Measurements from ENCODE around the gene ARHGAP24. TPM values are rescaled to one million over a fixed set of nuclear protein-coding genes. Genes with fewer than 3 reads are reported as not detected.

ARHGAP24 gene
- total and polyA plus RNA-seq, 8 donors = 10.5 to 34.7 (median 17.1) TPM

DNA sequence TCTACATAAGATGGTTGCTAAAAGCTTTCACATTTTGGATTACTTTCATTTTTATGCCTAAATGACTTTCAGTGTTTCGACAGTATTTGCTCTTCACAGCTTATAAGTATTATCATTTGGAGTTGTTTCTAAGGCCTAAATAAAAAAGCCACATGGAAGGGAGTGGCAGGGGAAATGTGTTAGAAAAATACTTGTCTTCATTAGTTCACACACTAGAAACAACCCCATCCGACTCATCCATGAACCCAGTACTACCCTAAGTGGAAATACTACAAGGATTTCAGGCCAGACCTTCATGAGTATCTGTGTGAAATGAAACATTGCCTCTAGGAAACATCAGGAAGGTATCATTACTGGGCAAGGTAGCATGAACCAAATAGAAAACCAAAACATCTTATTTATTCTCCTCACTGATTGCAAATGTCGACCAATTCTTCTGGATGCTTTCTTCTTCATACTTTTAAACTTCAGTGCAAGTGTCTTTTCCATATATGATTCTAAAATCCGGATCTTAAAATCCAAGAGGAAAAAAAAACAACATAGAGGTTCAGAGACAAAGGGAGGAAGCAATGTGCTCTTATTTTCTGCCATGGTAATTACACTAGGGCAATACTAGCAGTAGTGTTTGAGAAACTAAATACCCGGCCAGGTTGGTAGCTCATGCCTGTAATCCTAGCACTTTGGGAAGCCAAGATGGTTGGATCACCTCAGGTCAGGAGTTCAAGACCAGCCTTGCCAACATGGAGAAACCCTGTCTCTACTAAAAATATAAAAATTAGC, 349.4 kb downstream of the ARHGAP24 start:
- Histone ChIP-seq H3K4me1 (peaks cover 10 to 21% (median 19%) of the 10 kb centered on the region in 3 donors), H3K27ac (no peak overlapping the region), H3K36me3 (no peaks in the 10 kb centered on the region), H3K9me3 (no peaks in the 10 kb centered on the region), H3K27me3 (no peaks in the 10 kb centered on the region), H3K4me3 (no peak overlapping the region)
- ATAC-seq (no peak), FAIRE-seq (no peak), DNase-seq (no peak)
- 83 to 89% methylated on average over 5 of the region's 5 CpGs for WGBS, 2 donors
- intact Hi-C loops (cut with DNase I) = no loop called here
- TF ChIP-seq, protein P1, sequence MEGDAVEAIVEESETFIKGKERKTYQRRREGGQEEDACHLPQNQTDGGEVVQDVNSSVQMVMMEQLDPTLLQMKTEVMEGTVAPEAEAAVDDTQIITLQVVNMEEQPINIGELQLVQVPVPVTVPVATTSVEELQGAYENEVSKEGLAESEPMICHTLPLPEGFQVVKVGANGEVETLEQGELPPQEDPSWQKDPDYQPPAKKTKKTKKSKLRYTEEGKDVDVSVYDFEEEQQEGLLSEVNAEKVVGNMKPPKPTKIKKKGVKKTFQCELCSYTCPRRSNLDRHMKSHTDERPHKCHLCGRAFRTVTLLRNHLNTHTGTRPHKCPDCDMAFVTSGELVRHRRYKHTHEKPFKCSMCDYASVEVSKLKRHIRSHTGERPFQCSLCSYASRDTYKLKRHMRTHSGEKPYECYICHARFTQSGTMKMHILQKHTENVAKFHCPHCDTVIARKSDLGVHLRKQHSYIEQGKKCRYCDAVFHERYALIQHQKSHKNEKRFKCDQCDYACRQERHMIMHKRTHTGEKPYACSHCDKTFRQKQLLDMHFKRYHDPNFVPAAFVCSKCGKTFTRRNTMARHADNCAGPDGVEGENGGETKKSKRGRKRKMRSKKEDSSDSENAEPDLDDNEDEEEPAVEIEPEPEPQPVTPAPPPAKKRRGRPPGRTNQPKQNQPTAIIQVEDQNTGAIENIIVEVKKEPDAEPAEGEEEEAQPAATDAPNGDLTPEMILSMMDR (IDR thresholded peaks at IDR 0.05) = no peak

DNA sequence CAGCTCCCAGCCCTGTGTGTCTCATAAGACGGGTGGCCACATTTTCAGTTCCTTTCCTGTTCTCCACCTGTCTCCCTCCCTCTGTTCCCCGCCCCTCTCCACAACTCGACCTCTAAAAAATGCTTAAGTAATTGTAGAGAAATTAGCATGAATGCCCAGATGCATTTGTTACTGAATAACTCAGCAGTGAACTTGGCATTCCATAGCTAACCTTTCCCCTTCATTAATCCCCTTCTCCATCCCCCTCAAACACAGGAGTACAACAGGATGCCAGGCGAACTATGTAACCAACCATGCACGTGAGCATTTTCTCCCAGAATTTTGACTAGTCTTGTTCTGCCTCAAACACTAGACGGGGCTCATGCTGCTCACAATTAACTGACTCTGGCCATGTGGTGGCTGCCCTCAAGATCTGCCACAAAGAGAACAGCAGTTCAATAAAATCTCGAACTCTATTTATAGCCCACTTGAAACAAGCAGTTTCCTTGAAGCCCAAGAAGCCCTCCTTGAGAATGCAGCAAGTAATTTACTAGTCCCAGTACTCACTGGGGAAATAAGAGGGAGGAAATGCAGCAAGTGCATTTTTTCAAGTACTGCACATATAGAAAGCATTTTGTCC, 351.2 kb downstream of the ARHGAP24 start:
- DNase-seq (peak in 4 of 6 donors; percentile 31 to 59 (median 51)), FAIRE-seq (peak; percentile 39), ATAC-seq (peak; percentile 61 to 77 (median 67))
- Histone ChIP-seq H3K27me3 (no peaks in the 10 kb centered on the region), H3K27ac (peak overlapping the region; percentile 20 to 93 (median 58)), H3K36me3 (no peaks in the 10 kb centered on the region), H3K4me3 (no peak overlapping the region), H3K9me3 (no peaks in the 10 kb centered on the region), H3K4me1 (peaks cover 10 to 31% (median 20%) of the 10 kb centered on the region in 3 donors)
- TF ChIP-seq, protein P1 (IDR thresholded peaks at IDR 0.05) = peak in 1 of 4 donors; percentile 16
- intact Hi-C loops (cut with DNase I) = no loop called here
- WGBS, 2 donors = 9 to 10% methylated on average over 7 of the region's 7 CpGs

DNA sequence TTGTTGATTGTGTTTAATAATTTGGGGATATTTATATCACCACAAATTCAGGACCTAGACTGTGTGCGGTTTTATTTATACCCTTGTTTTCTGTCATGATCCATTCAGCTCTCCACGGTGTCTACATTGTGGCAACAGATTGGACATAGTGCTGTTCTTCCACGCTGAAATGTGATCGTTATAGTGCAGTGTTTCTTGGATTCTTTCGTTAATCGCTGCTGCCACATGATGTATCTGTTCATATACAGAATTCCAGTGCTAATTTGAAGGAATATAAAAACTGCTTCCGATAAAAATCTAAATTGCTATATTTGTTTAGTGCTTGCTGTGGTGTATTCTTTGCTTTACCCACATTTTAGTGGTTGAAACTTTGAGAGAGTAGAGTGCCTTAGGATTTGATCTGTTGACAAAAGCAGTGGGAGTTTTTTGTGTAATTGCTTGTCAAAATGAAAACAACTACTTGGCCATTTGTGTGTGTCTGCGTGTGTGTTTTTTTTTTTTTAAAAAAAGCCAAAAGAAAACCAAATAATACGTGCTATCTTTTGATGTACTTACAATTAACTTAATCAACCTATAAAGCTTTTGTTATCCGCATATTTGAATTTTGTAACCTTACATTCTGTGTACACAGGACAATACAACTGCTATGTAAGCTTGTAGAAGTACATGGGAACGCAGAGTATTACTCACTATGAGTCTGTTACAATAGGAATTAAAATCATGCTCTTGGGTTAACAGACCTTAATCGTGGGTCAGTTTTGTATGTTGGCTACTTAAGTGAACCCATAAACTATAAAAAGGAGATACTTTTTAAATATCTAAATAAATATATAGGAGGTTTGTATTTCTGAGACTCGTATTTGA, 353.3 kb downstream of the ARHGAP24 start:
- no peaks in the 10 kb centered on the region for H3K27me3 ChIP-seq
- no peaks in the 10 kb centered on the region for H3K9me3 ChIP-seq
- H3K27ac ChIP-seq = peak overlapping the region; percentile 46 to 93 (median 78)
- peaks cover 10 to 34% (median 22%) of the 10 kb centered on the region in 3 donors for H3K4me1 ChIP-seq
- DNase-seq = no peak
- peak; percentile 40 to 59 (median 52) for ATAC-seq
- TF ChIP-seq, protein P1 (IDR thresholded peaks at IDR 0.05) = no peak
- peak; percentile 73 for FAIRE-seq
- intact Hi-C loops (cut with DNase I) = no loop called here
- H3K36me3 ChIP-seq = no peaks in the 10 kb centered on the region
- peak overlapping the region in 3 of 4 donors; percentile 22 to 51 (median 38) for H3K4me3 ChIP-seq
- WGBS, 2 donors = 12% methylated on average over 13 of the region's 13 CpGs

DNA sequence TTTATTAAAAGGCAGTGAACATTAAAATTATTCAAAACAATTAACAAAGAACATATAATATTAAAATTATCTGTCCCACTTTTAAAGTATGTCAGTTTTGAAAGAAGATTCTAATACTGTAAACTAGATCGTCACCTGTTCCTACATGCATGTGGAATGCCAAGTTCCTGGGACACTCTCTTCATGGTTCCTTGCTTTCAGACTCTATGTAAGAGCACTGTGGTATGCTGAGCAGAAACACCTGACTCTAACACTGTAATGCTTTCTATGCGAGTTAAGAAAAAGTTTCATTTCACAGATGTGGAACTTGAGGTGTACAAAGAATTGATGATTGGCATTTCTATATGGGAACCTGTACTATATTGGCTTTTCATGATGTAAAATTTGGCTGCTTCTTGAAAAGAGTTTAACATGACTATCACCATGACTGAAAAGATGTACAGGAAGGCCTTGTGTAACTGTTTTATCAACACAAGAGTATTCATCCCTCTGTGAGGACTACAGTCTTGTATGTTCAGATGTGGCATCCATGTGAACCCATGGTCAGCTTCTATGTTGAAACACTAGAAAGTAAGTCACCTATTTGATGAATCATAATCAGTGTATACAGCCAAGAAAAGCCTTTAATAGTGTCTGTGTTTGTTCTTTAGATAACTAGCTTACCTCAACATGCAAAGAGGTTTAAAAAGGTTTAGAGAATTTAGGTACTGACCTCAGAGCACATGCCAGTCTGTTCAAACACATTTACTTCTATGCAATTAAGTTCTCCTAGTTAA, 354.5 kb downstream of the ARHGAP24 start:
- no peaks in the 10 kb centered on the region for H3K27me3 ChIP-seq
- TF ChIP-seq, protein P1 (IDR thresholded peaks at IDR 0.05) = no peak
- H3K9me3 ChIP-seq = no peaks in the 10 kb centered on the region
- ATAC-seq = peak in 1 of 4 donors; percentile 3
- WGBS, 2 donors = 31 to 39% methylated on average over 2 of the region's 2 CpGs
- H3K36me3 ChIP-seq = no peaks in the 10 kb centered on the region
- H3K4me3 ChIP-seq = peak overlapping the region in 2 of 4 donors; percentile 38 to 51
- FAIRE-seq = no peak
- peak overlapping the region in 2 of 4 donors; percentile 82 to 93 for H3K27ac ChIP-seq
- H3K4me1 ChIP-seq = peaks cover 18 to 38% (median 29%) of the 10 kb centered on the region in 3 donors
- intact Hi-C loops (cut with DNase I) = loop anchor here in 1 of 3 donors (10.0 kb wide), 1 partner anchor 115 kb away; no protein-coding TSS in a partner anchor
- no peak for DNase-seq
